ENCODE measurements around the gene PIK3R1.

PIK3R1 gene

DNA sequence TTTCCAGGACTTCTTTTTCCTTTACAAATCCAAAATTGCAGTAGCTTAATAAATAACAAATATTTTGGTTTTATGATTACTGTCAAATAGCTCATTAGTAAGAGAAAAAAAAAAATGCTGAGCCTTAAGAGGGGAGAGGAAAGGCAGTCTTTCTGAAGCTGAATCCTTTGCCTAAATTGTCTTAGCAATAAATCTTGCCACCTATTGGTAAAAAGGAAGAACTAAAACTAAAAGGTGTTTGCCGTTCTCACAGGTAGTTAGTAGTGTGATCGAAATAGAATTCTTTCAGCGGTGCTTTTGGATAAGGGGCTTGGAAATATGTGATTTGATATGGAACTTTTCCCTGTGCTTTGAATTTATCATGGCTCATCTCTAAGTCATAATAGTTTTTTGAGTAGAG is 31.2 kb downstream of the PIK3R1 start:
- TF ChIP-seq RAD21 (IDR thresholded peaks at IDR 0.05; ENCODE audit: low read depth) (peak; percentile 19; the same call in 1 of the 2 replicates), ZBTB7A (IDR thresholded peaks at IDR 0.05; ENCODE audit: low read depth) (no peak)

- TF ChIP-seq, protein P1, sequence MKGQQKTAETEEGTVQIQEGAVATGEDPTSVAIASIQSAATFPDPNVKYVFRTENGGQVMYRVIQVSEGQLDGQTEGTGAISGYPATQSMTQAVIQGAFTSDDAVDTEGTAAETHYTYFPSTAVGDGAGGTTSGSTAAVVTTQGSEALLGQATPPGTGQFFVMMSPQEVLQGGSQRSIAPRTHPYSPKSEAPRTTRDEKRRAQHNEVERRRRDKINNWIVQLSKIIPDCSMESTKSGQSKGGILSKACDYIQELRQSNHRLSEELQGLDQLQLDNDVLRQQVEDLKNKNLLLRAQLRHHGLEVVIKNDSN (IDR thresholded peaks at IDR 0.05), result no peak
Measured at GRCh38 chr5:68247627-68248026, 32.1 kb downstream of the PIK3R1 start.

DNA sequence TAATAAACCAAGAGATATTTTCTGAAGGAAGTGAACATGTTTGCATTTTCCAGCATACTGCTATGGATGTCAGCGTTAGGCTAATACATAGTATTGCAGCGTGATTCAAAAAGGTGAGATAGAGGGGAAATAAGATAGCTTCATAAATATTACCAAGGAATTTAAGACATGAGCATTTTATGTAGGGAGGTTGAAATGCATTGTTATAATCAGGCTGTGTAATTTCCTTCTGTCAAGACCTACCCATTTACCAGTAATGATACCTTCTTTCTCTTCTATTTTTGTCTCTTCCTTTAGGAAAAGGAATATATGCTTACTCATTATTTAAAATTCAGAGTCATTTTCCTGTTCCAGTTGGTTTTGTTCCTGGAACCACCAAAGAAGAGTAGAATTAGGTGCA is 33.3 kb downstream of the PIK3R1 start:
- TF ChIP-seq CEBPB (IDR thresholded peaks at IDR 0.05) (no peak), RAD21 (IDR thresholded peaks at IDR 0.05; ENCODE audit: low read depth) (no peak), YY1 (IDR thresholded peaks at IDR 0.05; ENCODE audit: low read depth) (no peak), TEAD4 (IDR thresholded peaks at IDR 0.05) (no peak), TCF12 (IDR thresholded peaks at IDR 0.05; ENCODE audit: low read depth) (no peak), EP300 (IDR thresholded peaks at IDR 0.05; ENCODE audit: borderline replicate concordance) (no peak), TAF1 (IDR thresholded peaks at IDR 0.05; ENCODE audit: low read depth) (no peak), FOXM1 (IDR thresholded peaks at IDR 0.05; ENCODE audit: borderline replicate concordance, low read depth) (no peak), EGR1 (IDR thresholded peaks at IDR 0.05) (no peak), ZBTB7A (IDR thresholded peaks at IDR 0.05; ENCODE audit: low read depth) (no peak), CREB1 (IDR thresholded peaks at IDR 0.05; ENCODE audit: low read depth) (no peak), NFIC (IDR thresholded peaks at IDR 0.05) (no peak)
- TF ChIP-seq, protein P1 (IDR thresholded peaks at IDR 0.05), result no peak
- TF ChIP-seq, protein P2, sequence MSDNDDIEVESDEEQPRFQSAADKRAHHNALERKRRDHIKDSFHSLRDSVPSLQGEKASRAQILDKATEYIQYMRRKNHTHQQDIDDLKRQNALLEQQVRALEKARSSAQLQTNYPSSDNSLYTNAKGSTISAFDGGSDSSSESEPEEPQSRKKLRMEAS (IDR thresholded peaks at IDR 0.05), result no peak
- TF ChIP-seq, protein P3, sequence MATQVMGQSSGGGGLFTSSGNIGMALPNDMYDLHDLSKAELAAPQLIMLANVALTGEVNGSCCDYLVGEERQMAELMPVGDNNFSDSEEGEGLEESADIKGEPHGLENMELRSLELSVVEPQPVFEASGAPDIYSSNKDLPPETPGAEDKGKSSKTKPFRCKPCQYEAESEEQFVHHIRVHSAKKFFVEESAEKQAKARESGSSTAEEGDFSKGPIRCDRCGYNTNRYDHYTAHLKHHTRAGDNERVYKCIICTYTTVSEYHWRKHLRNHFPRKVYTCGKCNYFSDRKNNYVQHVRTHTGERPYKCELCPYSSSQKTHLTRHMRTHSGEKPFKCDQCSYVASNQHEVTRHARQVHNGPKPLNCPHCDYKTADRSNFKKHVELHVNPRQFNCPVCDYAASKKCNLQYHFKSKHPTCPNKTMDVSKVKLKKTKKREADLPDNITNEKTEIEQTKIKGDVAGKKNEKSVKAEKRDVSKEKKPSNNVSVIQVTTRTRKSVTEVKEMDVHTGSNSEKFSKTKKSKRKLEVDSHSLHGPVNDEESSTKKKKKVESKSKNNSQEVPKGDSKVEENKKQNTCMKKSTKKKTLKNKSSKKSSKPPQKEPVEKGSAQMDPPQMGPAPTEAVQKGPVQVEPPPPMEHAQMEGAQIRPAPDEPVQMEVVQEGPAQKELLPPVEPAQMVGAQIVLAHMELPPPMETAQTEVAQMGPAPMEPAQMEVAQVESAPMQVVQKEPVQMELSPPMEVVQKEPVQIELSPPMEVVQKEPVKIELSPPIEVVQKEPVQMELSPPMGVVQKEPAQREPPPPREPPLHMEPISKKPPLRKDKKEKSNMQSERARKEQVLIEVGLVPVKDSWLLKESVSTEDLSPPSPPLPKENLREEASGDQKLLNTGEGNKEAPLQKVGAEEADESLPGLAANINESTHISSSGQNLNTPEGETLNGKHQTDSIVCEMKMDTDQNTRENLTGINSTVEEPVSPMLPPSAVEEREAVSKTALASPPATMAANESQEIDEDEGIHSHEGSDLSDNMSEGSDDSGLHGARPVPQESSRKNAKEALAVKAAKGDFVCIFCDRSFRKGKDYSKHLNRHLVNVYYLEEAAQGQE (IDR thresholded peaks at IDR 0.05; ENCODE audit: low read depth), result no peak

GRCh38 chr5:68249520-68249919 is 34.0 kb downstream of the PIK3R1 start:
- TF ChIP-seq TAF1 (IDR thresholded peaks at IDR 0.05; ENCODE audit: low read depth), result no peak
- TF ChIP-seq YY1 (IDR thresholded peaks at IDR 0.05; ENCODE audit: low read depth), result no peak
- no peak for TF ChIP-seq FOXM1 (IDR thresholded peaks at IDR 0.05; ENCODE audit: borderline replicate concordance, low read depth)
- no peak for TF ChIP-seq EP300 (IDR thresholded peaks at IDR 0.05; ENCODE audit: borderline replicate concordance)
- TF ChIP-seq TCF12 (IDR thresholded peaks at IDR 0.05; ENCODE audit: low read depth), result no peak
- no peak for TF ChIP-seq EGR1 (IDR thresholded peaks at IDR 0.05)
- TF ChIP-seq NFIC (IDR thresholded peaks at IDR 0.05), result no peak
- no peak for TF ChIP-seq CREB1 (IDR thresholded peaks at IDR 0.05; ENCODE audit: low read depth)
- TF ChIP-seq, protein P2 (IDR thresholded peaks at IDR 0.05), result no peak

DNA sequence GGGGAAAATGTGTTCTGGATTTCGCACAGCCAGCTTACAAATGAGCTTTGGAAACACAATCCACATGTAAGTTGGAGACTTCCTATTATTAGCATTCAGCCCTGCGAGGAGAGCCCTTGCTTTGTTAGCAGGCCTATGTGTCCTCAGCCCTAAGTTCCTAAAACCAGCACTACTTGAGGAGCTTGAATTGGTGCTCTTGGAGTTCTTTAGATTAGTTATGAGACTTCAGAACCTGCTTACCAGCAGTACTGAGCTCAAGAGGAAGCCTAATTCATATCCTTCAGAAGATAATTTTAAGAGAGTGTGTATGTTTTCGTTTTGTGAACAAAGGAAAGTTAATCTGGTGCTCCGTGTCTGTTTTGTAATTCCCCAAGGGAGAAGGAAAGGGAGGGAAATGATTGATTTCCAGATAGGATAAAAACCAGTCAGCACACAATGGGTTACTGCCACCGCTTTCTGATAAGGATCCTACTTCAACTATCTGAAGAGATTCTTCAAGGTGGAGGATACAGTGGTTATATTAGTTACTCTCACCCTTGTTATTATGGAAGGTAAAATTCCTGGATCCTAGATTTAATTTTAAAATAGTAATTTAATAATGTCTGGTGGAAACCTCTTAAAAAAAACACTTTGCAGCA is 35.2 kb downstream of the PIK3R1 start:
- no peak for TF ChIP-seq EP300 (IDR thresholded peaks at IDR 0.05; ENCODE audit: borderline replicate concordance)
- TF ChIP-seq, protein P2 (IDR thresholded peaks at IDR 0.05), result no peak
- no peak for TF ChIP-seq EGR1 (IDR thresholded peaks at IDR 0.05)
- no peak for TF ChIP-seq RAD21 (IDR thresholded peaks at IDR 0.05; ENCODE audit: low read depth)
- TF ChIP-seq YY1 (IDR thresholded peaks at IDR 0.05; ENCODE audit: low read depth), result no peak
- TF ChIP-seq TAF1 (IDR thresholded peaks at IDR 0.05; ENCODE audit: low read depth), result no peak
- TF ChIP-seq TCF12 (IDR thresholded peaks at IDR 0.05; ENCODE audit: low read depth), result no peak

DNA sequence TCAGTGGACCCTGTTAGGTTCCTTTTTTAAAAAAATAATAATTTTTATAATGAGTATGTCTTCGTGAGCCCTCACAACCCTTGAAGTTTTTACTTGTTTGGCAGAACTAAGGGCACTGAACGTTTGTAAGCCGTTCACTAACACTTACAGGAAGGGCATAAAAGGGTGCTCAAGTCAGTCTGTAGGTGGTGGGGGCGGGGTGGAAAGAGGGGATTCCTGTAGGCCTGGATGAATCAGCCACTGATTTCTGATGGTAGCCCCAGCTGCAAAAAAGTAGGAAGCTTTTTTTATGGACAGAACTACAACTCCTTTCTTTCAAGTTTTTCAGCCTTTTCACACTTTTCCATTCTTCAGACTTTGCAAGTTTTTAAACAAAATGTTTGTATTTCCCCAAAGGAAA is 35.8 kb downstream of the PIK3R1 start:
- no peak for TF ChIP-seq NFIC (IDR thresholded peaks at IDR 0.05)
- no peak for TF ChIP-seq FOXM1 (IDR thresholded peaks at IDR 0.05; ENCODE audit: borderline replicate concordance, low read depth)
- TF ChIP-seq, protein P3 (IDR thresholded peaks at IDR 0.05; ENCODE audit: low read depth), result no peak
- no peak for TF ChIP-seq EP300 (IDR thresholded peaks at IDR 0.05; ENCODE audit: borderline replicate concordance)
